NOMO-1 treated with DMSO at 0.1 percent for 48 hours (cell line): ENCODE measurements around the gene SEC62.

Experiments
- DNase-seq: peaks from one replicate; lab custom pipeline; 2025; ENCODE audit not compliant: unreplicated experiment; lab: John Stamatoyannopoulos, UW

SEC62 gene

DNA sequence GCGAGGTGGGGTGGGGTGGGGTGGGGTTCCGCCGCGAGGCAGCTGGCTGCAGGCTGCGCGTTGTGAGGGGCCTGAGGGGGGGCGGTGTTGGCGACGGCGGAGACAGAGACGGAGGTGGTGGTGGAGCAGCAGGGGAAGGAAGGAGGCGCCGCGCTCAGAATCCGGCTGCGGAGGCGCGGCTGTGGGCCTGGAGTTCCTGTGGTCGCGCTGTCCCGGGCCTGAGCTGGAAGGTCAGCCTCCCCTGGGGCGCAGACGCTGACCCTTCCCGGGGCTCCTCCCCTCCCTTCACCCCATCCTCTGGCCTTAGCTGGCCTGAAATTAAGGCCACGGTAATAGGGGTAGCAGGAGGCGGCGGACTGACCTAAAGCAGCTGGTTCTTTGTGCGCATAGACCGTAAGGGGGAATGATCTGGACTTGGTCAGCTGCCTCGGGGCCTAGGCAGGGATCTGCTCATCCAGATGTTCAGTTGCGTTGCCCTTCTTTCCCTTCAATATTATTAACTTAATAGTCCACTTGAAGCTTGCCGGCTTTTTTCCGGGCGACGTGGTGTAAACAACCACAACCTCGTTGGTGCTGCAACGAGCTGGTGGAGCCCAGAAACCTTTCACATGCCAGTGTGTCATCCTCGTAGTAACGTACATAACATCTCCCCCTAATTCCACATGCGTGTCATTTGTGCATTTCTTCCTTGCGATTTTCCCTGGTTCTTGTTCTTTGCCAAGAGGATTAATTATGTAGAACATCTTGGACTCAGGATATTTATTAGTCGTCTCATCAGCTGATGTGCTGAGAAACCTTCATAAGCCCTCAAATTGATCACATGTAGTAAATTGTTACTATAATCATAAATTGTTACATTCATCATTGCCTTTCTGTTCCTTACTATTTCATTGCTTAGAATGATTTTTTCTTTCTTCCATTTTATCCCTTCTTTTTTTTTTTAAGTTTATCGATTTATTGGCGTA, 626 bp downstream of the SEC62 start:
- DNase-seq: peak; percentile 77

DNA sequence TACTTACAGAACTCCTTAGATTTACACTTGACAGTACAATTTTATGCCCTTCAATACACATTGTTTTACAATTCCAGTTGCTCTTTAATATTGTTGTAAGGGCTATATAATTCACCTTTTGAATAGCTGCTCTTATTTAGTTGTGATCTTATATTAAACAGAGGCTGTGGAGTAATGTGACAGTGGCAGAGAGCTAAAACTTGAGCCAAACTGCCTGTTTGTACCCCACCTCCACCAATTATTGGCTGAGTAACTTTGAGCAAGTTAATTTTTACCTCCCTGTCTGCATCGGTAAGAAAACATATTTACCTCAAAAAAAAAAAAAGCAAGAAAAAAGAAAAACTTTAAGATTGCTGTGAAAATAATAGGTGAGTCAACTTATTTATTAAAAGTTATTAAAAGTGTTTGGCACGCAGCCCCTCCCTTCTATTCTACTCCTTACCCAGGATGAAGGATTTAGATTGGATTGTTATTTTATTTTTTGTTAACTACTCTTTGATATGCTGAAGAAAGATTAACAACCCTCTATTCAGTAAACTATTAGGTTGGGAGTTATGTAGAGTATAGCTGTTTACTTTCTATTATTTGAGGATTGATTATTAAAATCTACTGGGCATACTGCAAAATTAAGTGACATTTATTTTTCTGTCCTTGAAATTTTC, 1.7 kb downstream of the SEC62 start:
- no peak for DNase-seq

DNA sequence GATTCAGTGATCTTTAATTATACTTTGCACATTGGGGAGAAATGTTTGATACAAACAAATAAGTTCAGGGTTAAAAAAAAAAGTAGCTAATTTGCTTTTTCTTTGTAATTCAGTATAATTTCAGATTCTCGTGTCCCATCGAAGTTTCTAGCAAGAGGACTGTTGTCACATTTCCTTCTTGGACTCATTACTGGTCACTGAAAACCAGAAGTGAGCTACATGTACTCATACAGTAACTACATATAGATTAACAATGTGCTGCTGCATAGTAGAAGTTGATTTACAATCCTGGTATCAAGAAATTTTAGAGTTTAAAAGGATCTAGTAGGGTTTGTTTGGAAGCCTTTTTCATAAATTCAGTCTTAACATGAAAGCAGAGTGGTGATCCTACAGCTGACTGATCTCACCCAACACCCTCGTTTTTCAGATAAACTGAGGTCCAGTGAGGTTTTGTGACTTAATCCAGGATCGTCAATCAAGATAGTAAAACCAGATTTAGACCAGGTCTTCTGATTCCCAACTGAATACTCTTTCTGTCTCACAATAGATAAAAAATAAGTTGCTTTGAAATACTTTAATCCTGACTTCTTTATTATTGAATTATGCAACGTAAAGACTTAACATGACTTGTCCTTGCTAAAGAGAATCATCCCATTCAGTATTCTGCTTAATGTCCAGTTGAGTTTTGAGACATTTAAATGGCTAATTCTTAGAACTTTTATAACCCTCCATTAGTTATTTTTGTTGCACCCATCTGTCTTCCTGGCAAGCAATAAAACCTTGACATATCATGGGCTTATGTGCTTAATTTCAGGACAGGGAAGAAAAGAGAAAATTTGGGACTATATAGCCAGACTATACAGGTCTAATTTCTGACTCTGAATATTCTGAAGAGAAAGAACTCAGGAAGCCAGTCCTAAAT, 2.8 kb downstream of the SEC62 start:
- DNase-seq: peak; percentile 41

DNA sequence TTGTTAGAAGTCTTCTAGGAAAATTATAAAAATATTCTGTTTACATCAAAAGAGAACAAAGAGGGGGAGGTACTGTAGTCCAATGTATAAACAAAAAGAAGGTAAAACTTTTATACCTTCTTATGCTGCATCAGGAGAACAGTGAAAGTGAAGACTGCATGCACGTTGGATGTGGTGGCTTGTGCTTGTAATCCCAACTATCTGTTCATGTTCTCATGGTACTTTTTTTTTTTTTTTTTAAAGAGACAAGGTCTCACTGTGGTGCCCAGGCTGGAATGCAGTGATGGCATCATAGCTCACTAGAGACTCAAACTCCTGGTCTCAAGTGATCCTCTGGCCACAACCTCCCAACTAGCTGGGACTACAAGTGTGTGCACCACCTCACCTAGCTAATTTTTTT, 4.2 kb downstream of the SEC62 start:
- no peak for DNase-seq

DNA sequence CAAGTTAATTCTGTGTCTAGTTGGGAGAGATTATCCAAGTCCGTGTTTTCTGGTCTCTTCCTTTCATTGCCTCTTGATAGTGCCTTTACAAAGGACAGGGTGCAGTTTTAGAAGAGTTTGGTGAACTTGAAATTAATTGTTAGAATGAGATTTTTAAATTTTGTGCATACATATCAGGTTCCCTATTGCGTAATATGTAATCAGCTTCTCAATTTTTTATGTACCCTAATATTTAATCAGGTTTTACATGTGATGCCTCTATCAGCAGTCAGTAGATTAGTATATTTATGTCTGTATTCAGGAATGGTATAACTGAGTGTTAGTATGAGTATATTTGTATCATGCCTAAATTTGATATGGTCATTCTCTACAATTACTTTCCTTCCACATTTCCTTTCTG, 4.9 kb downstream of the SEC62 start:
- no peak for DNase-seq

DNA sequence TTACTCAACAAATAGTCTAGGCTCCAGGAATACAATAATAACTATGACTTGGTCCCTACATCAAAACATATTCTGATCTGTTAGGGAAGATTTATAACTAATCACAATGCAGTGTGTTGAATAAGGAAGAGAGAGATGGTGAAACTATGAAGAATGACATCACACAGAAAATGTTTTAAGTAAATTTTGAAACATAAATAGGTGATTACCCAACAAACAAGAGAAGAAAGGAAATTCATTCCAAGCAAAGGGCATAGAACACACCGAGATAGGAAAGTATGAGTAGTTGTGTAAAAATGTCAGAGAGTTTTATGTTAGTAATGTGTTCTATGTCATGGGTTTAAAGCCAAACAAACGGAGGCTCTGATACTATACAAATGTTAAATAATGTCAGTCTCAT, 13.4 kb downstream of the SEC62 start:
- peak; percentile 70 for DNase-seq

DNA sequence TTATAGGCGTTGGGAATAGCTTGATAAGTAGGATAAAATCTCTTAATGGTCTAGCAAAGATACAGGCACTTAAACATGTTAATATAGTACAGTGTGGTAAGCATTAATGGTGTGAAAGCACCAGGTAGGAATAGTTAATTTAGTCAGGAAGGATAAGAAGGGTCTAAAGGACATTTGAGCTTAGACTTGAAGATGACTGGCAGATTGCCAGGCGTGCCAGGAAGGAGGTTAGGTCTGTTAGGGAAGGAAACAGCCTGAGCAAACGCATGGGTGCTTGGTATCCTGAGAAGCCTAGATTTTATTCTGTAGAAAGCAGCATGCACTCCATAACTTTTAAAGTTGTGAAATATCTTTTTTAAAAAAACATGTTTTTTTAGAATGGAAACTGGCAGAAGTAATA, 17.7 kb downstream of the SEC62 start:
- no peak for DNase-seq

DNA sequence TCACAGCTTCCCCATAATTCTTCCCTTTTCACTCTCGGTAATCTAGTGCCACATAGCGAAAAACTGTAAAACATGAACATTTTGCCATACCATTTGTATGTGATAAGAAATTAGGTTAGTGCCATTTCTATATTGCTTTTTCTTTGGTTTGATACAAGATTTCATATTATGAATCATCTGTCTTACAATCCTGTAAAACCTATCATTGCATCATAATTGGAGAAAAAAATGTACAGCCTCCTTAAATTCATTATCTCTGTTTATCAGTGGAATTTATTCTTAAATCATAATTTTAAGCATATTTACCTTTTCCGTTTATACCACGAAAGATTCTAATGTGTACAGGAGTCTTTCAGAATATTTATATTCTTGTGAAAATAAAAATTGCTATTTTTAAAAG, 23.8 kb downstream of the SEC62 start:
- DNase-seq: no peak

DNA sequence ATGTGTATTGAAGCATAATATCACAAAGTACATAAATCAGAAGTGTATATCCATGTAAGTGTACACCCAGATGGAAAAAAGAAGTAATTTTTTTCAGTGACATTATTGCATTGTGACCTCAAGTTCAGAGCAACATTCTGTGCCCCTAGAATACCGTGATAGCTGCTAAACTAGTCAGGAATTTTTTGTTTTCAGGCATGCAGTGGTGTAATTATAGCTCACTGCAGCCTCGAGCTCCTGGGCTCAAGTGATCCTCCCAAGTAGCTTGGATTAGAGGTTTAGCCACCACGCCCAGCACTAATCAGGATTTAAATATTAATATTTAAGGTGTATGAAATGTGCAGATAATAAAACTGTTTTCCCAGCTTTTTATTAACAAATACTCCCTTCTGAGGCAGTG, 25.5 kb downstream of the SEC62 start:
- DNase-seq: no peak

DNA sequence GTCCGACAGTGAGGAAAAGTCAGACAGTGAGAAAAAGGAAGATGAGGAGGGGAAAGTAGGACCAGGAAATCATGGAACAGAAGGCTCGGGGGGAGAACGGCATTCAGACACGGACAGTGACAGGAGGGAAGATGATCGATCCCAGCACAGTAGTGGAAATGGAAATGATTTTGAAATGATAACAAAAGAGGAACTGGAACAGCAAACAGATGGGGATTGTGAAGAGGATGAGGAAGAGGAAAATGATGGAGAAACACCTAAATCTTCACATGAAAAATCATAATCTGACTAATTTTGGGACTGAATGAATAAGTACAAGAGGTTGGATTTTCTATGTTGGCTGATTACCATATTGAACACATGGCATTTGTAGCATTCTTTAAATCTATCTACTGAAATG, 26.2 kb downstream of the SEC62 start:
- DNase-seq: no peak

DNA sequence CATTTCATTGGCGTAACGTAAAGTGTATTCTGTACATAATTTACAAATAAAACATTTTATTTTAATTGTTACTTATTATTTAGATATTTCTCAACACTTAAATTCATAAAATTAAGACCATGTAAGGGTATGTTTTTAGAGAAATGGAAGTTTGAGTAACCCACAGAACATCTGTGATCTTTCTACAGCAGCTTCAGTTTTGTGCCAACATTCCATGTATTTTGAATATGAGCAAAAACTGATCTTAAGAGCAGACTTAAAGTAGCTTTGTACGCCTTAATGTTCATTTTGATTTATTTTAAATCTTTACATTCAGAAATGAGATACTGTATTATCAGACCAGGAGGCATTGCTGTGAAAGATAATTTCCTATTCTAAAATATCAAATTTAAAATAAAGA, 27.2 kb downstream of the SEC62 start:
- DNase-seq: no peak

DNA sequence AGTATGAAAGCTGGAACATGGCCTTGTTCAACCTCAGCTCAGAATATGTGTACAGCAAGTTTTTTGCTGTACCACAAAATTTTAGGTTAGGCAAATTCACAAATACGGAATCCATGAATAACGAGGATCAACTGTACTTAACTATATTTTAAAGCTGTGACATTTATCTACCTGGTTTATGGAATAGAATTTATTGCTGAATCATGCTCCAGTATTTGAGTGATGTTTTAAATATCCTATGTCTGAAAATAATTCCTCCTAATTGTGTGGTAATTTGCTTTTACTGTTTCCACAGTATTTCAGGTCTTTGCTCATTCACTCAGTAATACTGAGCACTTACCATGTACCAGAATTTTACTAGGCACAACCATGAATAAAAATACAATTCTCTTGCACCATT, 29.5 kb downstream of the SEC62 start:
- DNase-seq: no peak

DNA sequence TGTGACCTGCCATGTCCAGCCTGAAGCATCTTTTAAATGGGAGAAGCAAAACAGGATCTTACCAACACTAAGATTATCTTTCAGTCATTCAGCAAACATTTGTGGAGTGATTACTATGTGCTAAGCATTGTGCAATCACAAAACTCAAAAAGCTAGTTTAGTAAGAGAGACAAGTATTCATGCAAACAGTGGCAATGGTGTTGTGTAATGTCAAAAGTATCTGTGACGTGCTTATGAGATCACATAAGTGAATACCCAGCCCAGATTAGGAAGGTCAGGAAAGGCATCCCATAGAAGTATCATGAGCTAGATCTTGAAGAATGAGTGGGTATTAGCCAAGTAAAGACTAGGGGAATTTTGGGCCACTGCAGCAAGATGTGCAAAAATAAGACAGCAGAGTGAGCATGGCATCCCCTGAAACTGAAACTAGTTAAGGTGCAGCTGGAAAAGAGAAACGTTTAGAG, 32.1 kb downstream of the SEC62 start:
- DNase-seq: peak; percentile 43

DNA sequence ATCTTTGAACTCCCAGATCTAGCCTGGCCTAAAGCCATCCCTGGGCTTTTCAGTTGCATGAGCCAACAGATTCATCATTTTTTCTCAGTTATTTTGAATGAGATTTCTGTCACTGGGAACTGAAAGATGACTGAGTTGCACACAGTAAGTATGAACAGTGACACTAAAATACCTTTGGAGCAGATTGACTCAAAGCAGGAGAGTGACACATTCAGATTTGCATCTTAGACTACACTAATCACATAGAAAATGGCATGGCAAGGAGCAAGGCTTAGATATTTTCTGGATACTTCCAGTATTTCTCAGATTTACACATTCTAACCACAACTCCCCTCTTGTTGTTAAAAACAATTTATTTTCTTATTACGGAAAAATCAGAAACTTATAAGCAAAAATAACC, 32.8 kb downstream of the SEC62 start:
- DNase-seq: no peak

DNA sequence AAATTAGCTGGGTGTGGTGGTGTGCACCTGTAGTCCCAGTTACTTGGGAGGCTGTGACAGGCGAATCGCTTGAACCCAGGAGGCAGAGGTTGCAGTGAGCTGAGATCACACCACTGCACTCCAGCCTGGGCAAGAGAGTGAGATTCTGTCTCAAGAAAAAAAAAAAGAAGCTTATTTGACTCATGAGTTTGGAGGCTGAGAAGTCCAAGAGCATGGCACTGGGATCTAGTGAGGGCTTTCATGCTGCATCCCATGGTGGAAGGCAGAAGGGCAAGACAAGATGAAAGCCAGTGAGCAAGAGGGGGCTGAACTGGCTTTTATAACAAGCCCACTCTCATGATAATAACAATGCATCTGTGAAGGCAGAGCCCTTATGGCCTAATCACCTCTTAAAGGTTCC, 33.4 kb downstream of the SEC62 start:
- DNase-seq: no peak

DNA sequence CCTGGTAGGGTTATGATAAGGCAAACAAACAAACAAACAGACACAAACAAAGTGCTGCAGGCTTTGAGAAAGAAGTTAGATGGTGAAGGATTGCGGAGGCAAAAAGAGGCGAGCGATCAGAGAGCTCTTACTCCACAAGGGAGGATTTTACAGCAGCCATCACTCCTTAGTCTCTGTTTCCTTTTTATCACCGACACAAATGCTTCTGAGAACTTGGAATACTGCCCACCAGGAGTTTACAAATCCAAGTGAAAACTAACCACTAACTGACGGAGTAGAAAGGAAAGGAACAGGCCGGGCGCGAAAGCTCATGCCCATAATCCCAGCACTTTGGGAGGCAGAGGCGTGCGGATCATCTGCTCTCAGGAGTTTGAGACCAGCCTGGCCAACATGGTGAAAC, 35.6 kb downstream of the SEC62 start:
- no peak for DNase-seq

DNA sequence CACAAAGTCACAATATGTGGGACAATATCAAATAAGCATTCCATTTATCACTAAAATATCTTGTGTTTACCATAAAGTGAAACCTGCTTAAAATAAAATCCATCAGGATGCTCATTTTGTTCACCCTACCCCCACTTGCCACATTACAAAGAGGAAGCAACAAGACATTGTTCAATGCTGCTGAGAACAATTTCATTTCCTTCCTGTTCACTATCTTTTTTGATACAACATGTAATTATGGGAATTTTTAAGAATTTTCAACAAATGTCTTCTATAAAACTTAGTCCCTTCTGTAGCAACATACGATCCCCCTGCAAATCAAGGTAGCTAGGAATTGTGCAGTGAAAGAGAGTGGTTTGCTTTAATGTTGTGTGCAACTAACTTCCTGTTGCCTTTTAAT, 36.3 kb downstream of the SEC62 start:
- peak; percentile 73 for DNase-seq

DNA sequence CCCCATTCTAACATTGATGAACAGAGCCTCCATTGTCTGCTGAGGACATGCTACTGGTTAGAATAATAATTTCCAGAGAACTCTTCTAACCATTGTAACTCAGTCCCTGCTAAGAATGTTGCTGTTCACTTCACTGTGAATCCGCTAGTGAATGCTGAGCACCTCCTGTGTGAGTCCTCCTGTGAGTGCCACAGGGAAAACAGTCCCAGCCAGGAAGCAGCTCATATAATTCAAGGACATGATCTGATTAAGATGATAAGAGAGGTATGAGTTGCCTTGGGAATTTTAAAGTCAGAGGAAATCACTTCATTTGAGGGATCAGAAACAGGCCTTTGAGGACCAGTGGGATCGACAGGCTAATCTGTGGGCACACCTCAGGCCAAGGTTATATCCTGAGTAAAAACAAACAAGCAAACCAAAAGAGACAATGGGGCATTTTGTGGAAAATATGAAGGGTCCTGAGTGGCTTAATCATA, 37.3 kb downstream of the SEC62 start:
- DNase-seq: no peak

DNA sequence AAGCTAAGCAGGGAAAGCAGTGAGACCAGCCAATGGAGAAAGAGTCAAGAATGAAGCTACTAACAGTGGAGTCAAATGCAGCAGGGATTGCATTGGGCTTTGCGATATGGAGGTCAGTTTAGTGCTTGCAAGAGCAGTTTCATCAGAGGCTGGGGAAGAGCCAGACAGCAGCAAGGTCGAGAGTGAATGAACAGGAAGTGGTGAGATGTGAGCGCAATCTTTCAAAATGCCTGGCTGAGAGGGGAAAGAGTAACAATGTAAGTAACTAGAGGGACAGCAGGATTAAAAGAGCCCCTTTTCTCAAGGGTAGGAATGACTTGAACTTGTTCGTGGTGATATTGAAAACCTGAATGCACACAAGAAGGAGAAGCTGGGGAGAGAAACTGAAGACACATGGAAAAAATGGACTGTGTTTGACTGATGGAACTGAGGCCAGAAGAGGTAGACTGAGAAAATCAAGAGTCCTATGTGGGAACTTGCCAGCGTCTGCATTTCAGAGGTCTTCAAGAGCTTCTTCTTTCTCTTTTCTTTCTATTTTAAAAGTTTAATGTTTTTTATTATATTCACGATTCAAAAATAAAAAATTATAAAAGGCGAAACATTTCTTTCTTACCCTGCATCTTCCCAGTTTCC, 40.5 kb downstream of the SEC62 start:
- DNase-seq: peak; percentile 98

DNA sequence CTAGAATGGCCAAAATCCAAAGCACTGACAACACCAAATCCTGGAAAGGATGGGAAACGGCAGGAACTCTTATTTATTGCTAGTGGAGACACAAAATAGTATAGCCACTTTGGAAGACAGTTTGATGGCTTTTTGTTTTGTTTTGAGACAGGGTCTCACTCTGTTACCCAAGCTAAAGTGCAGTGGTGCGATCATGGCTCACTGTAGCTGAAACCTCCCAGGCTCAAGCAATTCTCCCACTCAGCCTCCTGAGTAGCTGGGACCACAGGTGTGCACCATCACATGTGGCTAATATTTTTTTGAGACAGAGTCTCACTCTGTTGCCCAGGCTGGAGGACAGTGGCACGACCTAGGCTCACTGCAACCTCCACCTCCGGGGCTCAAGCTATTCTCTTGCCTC, 43.9 kb downstream of the SEC62 start:
- DNase-seq: no peak
